Measurements from ENCODE around the gene ACSL3. TPM values are rescaled to one million over a fixed set of nuclear protein-coding genes. Genes with fewer than 3 reads are reported as not detected.
A peak's percentile ranks its signal among the peaks of the same experiment; 100 is the strongest.

The ACSL3 gene
- total RNA-seq, 1 experiment from 2014 or later: 100 TPM

DNA sequence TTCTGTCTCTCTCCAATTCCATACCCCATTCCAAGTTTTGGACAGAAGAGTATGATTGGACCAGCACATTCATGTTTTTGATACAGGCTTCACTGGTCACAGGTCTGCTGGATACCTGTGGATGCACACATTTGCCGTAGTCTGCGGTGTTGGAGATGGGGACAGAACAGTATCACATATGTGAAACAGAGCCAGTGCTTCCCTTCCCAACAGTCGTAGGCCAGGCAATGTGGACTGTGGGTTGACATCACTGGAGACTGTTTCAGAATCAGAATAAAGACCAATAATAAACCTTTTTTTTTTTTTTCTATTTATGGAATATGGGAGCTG is 18.7 kb downstream of the ACSL3 start:
- peaks cover 16% of the 10 kb centered on the region for H3K36me3 Mint-ChIP-seq
- POLR2A ChIA-PET: no interaction called here
- no peak overlapping the region for H3K27ac Mint-ChIP-seq

GRCh38 chr2:222882484-222882928 is 21.7 kb downstream of the ACSL3 start:
- peaks cover 32% of the 10 kb centered on the region for H3K4me1 Mint-ChIP-seq
- no peak overlapping the region for H3K27ac Mint-ChIP-seq
- H3K27me3 Mint-ChIP-seq (ENCODE audit: low read depth): no peaks in the 10 kb centered on the region
- ATAC-seq: 0 out of 2 replicates have a peak, but pooled peaks have one; percentile 26
- peaks cover 16% of the 10 kb centered on the region for H3K36me3 Mint-ChIP-seq
- peaks cover 13% of the 10 kb centered on the region; the same call in 1 of the 2 replicates for H3K9me3 Mint-ChIP-seq
- CTCF ChIA-PET: interaction anchor here (0.6 to 1.0 kb wide), 2 partner anchors 21 to 428 kb away, joined by 3 to 4 read pairs; no protein-coding TSS in a partner anchor
- no peak overlapping the region for H3K4me3 Mint-ChIP-seq
- no peak for DNase-seq (ENCODE audit: low spot score)
- POLR2A ChIA-PET: no interaction called here
- no peak for TF ChIP-seq HMGXB4 (CRISPR knock-in tag; IDR thresholded peaks at IDR 0.05)
- no peak for TF ChIP-seq ZNF423 (CRISPR knock-in tag; IDR thresholded peaks at IDR 0.05)
- TF ChIP-seq ARID4B (CRISPR knock-in tag; IDR thresholded peaks at IDR 0.05; ENCODE audit: borderline replicate concordance): no peak
- no peak for TF ChIP-seq MLX (CRISPR knock-in tag; IDR thresholded peaks at IDR 0.05)
- TF ChIP-seq ZNF416 (CRISPR knock-in tag; IDR thresholded peaks at IDR 0.05): no peak
- TF ChIP-seq, protein P1, sequence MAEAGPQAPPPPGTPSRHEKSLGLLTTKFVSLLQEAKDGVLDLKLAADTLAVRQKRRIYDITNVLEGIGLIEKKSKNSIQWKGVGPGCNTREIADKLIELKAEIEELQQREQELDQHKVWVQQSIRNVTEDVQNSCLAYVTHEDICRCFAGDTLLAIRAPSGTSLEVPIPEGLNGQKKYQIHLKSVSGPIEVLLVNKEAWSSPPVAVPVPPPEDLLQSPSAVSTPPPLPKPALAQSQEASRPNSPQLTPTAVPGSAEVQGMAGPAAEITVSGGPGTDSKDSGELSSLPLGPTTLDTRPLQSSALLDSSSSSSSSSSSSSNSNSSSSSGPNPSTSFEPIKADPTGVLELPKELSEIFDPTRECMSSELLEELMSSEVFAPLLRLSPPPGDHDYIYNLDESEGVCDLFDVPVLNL (CRISPR knock-in tag; IDR thresholded peaks at IDR 0.05; ENCODE audit: borderline replicate concordance, low read depth): no peak
- no peak for TF ChIP-seq ZSCAN18 (CRISPR knock-in tag; IDR thresholded peaks at IDR 0.05)
- no peak for TF ChIP-seq RELA (CRISPR knock-in tag; IDR thresholded peaks at IDR 0.05; ENCODE audit: borderline replicate concordance)
- no peak for TF ChIP-seq ZNF281 (CRISPR knock-in tag; IDR thresholded peaks at IDR 0.05)

More for the DNA sequence above, 18.7 kb downstream of the ACSL3 start:
- no peak overlapping the region for H3K4me3 Mint-ChIP-seq
- H3K4me1 Mint-ChIP-seq: peaks cover 35% of the 10 kb centered on the region
- ATAC-seq (no peak), DNase-seq (ENCODE audit: low spot score) (no peak)
- CTCF ChIA-PET: no interaction called here
- no peak for TF ChIP-seq ZNF232 (CRISPR knock-in tag; IDR thresholded peaks at IDR 0.05)
- TF ChIP-seq, protein P2, sequence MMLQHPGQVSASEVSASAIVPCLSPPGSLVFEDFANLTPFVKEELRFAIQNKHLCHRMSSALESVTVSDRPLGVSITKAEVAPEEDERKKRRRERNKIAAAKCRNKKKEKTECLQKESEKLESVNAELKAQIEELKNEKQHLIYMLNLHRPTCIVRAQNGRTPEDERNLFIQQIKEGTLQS (CRISPR knock-in tag; conservative IDR thresholded peaks at IDR 0.05): no peak
- H3K9me3 Mint-ChIP-seq: peaks cover 13% of the 10 kb centered on the region; the same call in 1 of the 2 replicates
- no peaks in the 10 kb centered on the region for H3K27me3 Mint-ChIP-seq (ENCODE audit: low read depth)

Data from WTC11 (cell line).